BE2C (cell line): Measurements from ENCODE around the gene SPHK1.
"Not testable (repeated sequence)": the region's sequence is repeated elsewhere in the genome, so short reads cannot be mapped to it uniquely, and the experiment has no call there.

Experiments used
- DNase-seq: peaks from one replicate; pipeline ENCODE4 v3.0.0-alpha.2; 2020
- H3K27me3 ChIP-seq: fragments of 250-450 bp; sonication (Bioruptor Pico); 2 replicates; pipeline ENCODE4 v1.5.1; 2020; ENCODE audit warnings: mild to moderate bottlenecking
- H3K36me3 ChIP-seq: fragments of 250-450 bp; sonication (Bioruptor Pico); 2 replicates; pipeline ENCODE4 v1.5.1; 2020; ENCODE audit warnings: mild to moderate bottlenecking
- H3K4me1 ChIP-seq: fragments of 250-450 bp; sonication (Bioruptor Pico); 2 replicates; pipeline ENCODE4 v1.5.1; 2020
- H3K4me3 ChIP-seq: 2 replicates; pipeline ENCODE4 v1.5.1; 2011; ENCODE audit warnings: low read depth, low read length
- H3K9me3 ChIP-seq: fragments of 250-450 bp; sonication (Bioruptor Pico); 2 replicates; pipeline ENCODE4 v1.5.1; 2020
- TF ChIP-seq, protein P1 (sequence below): IDR thresholded peaks from 2 replicates; pipeline ENCODE4 v1.5.1; 2012; ENCODE audit warnings: mild to moderate bottlenecking, low read depth, low read length

Gene SPHK1

DNA sequence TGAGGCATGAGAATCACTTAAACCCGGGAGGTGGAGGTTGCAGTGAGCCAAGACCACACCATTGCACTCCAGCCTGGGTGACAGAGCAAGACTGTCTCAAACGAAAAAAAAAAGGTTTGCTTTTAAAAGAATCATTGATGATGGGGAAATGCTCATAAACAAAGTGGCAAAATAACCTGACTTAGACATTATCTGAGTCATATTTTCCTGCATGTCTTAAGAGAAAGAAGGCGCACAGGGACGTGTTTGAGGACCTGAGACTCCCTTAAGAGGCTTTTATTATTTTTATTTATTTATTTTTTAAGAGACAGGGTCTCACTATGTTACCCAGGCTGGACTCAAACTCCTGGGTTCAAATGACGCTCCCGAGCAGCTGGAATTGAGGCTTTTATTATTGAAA is 25.0 kb upstream of the SPHK1 start:
- DNase-seq, result no peak
- Histone ChIP-seq H3K4me1 (no peaks in the 10 kb centered on the region), H3K4me3 (no peak overlapping the region), H3K27me3 (no peaks in the 10 kb centered on the region), H3K36me3 (no peaks in the 10 kb centered on the region), H3K9me3 (no peaks in the 10 kb centered on the region)
- TF ChIP-seq, protein P1, sequence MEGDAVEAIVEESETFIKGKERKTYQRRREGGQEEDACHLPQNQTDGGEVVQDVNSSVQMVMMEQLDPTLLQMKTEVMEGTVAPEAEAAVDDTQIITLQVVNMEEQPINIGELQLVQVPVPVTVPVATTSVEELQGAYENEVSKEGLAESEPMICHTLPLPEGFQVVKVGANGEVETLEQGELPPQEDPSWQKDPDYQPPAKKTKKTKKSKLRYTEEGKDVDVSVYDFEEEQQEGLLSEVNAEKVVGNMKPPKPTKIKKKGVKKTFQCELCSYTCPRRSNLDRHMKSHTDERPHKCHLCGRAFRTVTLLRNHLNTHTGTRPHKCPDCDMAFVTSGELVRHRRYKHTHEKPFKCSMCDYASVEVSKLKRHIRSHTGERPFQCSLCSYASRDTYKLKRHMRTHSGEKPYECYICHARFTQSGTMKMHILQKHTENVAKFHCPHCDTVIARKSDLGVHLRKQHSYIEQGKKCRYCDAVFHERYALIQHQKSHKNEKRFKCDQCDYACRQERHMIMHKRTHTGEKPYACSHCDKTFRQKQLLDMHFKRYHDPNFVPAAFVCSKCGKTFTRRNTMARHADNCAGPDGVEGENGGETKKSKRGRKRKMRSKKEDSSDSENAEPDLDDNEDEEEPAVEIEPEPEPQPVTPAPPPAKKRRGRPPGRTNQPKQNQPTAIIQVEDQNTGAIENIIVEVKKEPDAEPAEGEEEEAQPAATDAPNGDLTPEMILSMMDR, result no peak

DNA sequence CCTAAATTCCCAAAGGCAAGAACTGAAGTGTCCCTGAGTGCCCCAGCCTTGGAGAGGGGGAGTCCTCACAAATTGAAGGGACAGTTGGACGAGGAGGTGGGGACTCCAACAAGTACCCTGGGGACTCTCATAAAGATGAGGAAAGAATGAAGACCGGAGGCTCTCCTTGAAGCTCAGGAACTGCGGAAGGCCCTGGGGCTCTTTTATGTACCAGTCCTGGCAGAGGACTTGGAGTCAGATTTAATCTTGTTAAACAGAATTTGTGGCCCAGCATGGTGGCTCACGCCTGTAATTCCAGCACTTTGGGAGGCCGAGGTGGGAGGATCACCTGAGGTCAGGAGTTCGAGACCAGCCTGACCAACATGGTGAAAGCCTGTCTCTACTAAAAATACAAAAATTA is 24.6 kb upstream of the SPHK1 start:
- H3K27me3 ChIP-seq, H3K4me1 ChIP-seq, H3K9me3 ChIP-seq, H3K36me3 ChIP-seq, H3K4me3 ChIP-seq, DNase-seq: not testable (repeated sequence)

DNA sequence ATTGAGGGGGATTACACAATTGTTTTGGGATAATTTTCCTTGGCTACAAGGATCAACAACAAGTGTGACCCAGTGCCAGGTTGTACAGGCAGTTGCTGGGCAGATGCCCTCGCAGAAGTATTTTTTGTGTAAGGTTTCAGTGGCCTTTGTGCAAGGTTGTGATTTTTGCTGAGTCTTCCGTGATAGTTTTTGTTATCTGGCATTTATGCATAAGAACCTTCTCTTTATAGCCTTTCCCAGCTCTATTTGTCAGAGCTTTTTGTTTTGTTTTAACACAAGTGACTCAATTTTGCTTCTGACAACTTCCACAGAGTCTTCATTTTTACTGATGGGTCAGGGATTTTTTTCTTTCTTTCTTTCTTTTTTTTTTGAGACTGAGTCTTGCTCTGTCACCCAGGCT is 23.9 kb upstream of the SPHK1 start:
- TF ChIP-seq, protein P1, result no peak
- Histone ChIP-seq H3K4me1 (no peaks in the 10 kb centered on the region), H3K36me3 (no peaks in the 10 kb centered on the region), H3K9me3 (no peaks in the 10 kb centered on the region), H3K4me3 (no peak overlapping the region), H3K27me3 (no peaks in the 10 kb centered on the region)
- DNase-seq, result no peak

DNA sequence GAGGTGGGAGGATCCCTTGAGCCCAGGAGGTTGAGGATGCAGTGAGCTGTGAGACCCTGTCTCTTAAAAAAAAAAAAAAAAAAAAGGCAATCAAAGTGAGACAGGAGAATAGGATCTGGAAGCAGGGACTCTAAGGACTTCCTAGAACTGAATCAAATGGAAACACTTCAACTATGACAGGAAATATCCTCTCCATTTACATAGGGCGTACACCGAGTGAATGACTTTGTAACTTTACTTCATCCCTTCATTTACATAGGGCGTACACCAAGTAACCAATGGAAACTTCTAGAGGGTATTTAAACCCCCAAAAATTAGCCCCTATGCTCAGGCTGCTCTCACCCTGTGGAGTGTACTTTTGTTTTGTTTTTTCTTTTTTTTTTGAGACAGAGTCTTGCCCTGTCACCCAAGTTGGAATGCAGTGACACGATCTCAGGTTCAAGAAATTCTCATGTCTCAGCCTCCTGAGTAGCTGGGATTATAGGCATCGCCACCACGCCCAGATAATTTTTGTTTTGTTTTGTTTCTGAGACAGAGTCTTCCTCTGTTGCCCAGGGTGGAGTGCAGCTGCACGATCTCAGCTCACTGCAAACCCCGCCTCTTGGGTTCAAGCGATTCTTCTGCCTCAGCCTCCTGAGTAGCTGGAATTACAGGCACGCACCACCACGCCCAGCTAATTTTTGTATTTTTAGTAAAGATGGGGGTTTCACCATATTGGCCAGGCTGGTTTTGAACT is 21.1 kb upstream of the SPHK1 start:
- TF ChIP-seq, protein P1, result no peak
- no peak for DNase-seq
- Histone ChIP-seq H3K4me3 (no peak overlapping the region), H3K27me3 (no peaks in the 10 kb centered on the region), H3K4me1 (no peaks in the 10 kb centered on the region; the same call in 1 of the 2 replicates), H3K36me3 (no peaks in the 10 kb centered on the region), H3K9me3 (no peaks in the 10 kb centered on the region)

DNA sequence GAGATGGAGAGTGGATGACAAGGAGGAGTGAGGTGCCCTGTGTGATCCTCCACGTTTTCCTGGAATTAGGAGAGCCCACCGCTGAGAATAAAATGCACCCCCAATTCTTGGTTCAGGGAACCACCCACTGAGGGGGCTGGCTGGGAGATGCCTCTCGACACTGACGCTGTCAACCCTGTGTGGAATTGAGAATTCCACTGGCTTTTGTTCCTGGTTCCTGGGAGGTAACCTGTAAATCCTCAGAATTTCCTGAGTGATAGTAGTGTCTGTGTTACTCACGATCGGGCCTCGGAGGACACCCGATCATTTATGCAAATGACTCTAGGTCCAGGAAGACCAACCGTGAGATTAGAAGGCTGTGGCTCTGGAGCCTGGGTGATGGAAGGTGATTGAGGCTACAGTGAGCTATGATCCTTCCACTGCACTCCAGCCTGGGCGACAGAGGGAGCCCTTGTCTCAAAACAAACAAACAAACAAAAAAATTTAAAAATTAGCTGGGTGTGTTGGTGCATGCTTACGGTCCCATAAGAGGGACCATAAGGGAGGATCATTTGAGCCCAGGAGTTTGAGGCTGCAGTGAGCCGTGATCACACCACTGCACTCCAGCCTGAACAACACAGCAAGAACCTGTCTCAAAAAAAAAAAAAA is 19.0 kb upstream of the SPHK1 start:
- Histone ChIP-seq H3K9me3 (no peaks in the 10 kb centered on the region), H3K27me3 (no peaks in the 10 kb centered on the region), H3K4me3 (no peak overlapping the region), H3K4me1 (peaks cover 10% of the 10 kb centered on the region), H3K36me3 (no peaks in the 10 kb centered on the region)
- TF ChIP-seq, protein P1, result peak; percentile 26; the same call in 1 of the 2 replicates
- DNase-seq, result no peak

DNA sequence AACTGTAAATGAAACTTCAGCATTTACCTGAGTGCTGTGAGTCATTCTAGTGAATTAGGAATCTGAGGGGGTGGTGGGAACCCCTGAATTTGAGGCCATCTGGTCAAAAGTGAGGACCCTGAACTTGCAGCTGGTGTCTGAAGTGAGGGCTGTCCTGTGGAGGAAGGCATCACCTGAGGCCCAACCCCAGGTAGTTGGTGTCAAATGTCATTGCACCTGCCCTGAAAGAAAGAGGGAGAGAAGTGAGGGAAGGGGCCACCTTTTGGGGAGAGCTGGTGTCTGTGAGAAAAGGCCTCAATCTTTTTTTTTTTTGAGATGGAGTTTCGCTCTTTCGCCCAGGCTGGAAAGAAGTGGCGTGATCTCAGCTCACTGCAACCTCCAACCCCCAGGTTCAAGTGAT is 18.2 kb upstream of the SPHK1 start:
- TF ChIP-seq, protein P1, result no peak
- no peak for DNase-seq
- Histone ChIP-seq H3K4me1 (peaks cover 10% of the 10 kb centered on the region), H3K9me3 (no peaks in the 10 kb centered on the region), H3K27me3 (no peaks in the 10 kb centered on the region), H3K36me3 (no peaks in the 10 kb centered on the region), H3K4me3 (no peak overlapping the region)
